AG09319 (cell line): ENCODE measurements around the gene ZNRF3.
"Not testable (repeated sequence)": the region's sequence is repeated elsewhere in the genome, so short reads cannot be mapped to it uniquely, and the experiment has no call there.

Experiments
- DNase-seq: peaks from one replicate; pipeline ENCODE4 v3.0.0-alpha.2; 2010; ENCODE audit warnings: low read depth; ENCODE audit errors: extremely low read depth
- TF ChIP-seq, protein P1 (sequence below): IDR thresholded peaks from 2 replicates; pipeline ENCODE4 v1.5.1; 2011; ENCODE audit warnings: low read depth, mild to moderate bottlenecking, inconsistent platforms, low read length, moderate library complexity

Gene ZNRF3

DNA sequence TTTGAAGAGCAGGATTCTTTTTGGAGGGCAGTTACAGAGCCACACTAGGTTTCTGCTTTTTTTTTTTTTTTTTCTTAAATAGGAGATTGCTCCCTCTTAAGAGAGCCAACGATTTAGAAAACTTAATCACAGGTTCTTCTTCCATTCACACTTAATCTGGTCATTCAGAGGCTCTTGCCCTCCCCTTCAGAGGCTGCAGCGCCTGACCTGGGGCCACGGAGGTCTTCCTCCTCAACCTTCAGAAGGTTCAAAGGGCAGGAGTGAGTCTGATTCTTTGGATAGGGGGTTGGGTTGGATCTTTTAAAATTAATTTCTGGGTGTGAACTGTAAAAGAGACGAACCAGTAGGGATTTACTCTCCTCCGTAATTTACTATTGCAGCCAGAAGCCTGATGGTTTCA is 57.1 kb downstream of the ZNRF3 start:
- no peak for DNase-seq
- TF ChIP-seq, protein P1, sequence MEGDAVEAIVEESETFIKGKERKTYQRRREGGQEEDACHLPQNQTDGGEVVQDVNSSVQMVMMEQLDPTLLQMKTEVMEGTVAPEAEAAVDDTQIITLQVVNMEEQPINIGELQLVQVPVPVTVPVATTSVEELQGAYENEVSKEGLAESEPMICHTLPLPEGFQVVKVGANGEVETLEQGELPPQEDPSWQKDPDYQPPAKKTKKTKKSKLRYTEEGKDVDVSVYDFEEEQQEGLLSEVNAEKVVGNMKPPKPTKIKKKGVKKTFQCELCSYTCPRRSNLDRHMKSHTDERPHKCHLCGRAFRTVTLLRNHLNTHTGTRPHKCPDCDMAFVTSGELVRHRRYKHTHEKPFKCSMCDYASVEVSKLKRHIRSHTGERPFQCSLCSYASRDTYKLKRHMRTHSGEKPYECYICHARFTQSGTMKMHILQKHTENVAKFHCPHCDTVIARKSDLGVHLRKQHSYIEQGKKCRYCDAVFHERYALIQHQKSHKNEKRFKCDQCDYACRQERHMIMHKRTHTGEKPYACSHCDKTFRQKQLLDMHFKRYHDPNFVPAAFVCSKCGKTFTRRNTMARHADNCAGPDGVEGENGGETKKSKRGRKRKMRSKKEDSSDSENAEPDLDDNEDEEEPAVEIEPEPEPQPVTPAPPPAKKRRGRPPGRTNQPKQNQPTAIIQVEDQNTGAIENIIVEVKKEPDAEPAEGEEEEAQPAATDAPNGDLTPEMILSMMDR = no peak

GRCh38 chr22:28942333-28942732 is 59.0 kb downstream of the ZNRF3 start:
- TF ChIP-seq, protein P1 = no peak

DNA sequence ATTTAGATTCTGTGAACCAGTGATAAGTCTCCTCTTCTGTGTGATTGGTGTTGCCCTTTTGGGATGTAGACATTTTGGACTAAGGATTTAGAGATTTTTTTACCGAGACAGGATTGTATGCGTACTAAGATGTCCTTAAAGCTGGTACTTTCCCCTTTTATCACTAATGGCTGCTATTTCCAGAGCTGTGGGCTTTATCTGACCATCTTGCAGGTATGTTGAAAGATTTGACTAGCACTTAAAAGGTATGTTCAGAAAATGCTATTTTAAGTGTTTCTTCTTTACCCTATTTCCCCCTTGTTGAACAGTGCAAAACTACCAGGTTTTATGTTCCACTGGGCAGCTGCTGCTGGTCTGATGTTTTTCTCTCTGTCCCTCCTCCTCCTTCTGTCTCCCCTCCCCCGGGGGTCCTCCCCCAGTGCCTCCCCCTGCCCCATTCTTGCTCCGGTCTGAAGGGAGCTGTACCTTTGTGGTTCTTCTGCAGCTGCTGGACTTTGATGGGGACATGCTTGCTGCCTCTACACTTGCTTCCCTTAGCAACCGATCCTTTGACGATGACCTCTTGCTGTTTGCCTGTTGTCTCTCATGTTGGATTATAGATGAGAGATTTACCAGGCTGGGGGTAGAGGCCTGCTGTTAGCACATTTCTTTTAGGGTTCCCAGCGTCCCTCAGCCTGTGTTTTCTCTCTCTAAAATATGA is 59.6 kb downstream of the ZNRF3 start:
- DNase-seq = no peak
- TF ChIP-seq, protein P1 = no peak

More at GRCh38 chr22:28942333-28942732, 59.0 kb downstream of the ZNRF3 start:
- DNase-seq = no peak

DNA sequence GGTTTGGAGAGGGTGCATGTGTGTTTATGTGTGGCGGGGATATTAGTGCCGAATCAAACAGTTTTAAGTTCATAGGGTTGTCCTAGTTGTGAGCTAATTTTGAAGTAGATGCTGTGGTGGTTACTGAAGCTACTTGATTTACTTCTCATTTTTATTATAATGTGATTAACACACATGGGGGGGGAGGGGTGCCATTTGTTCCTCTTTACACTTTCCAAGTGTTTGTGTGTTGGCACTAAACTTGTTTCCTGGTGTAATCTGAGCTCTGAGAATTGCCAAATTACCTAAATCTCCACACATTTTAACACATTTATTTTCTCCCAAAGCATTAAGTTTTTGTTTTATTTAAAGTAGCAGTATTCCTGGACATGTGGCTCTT is 60.1 kb downstream of the ZNRF3 start:
- no peak for DNase-seq
- TF ChIP-seq, protein P1 = no peak

- no peak for DNase-seq
- TF ChIP-seq, protein P1 = no peak
These were observed 63.8 kb downstream of the ZNRF3 start for GRCh38 chr22:28947125-28947524.

GRCh38 chr22:28948424-28948823 is 65.1 kb downstream of the ZNRF3 start:
- TF ChIP-seq, protein P1 = no peak

GRCh38 chr22:28948860-28949551 is 65.6 kb downstream of the ZNRF3 start:
- not testable (repeated sequence) for DNase-seq

More at GRCh38 chr22:28948424-28948823, 65.1 kb downstream of the ZNRF3 start:
- no peak for DNase-seq
